ENCODE results near the gene FAM193A. TPM values are rescaled to one million over a fixed set of nuclear protein-coding genes. Genes with fewer than 3 reads are reported as not detected.

The FAM193A gene
- polyA plus RNA-seq, 1 of the 3 experiments (the other 2 are of a cell fraction): 9.2 TPM

GRCh38 chr4:2489841-2490552 is 46.5 kb upstream of the FAM193A start:
- Histone ChIP-seq H4K20me1 (ENCODE audit: insufficient read depth) (peaks cover 85% of the 10 kb centered on the region), H2AFZ (ENCODE audit: low read depth) (no peak overlapping the region), H3K4me3 (ENCODE audit: low read depth in 2 of 2, low read length in 1 of 2) (no peak overlapping the region), H3K4me2 (no peak overlapping the region), H3K9me2 (no peaks in the 10 kb centered on the region), H3K9me3 (no peaks in the 10 kb centered on the region), H3K4me1 (ENCODE audit: control insufficient read depth in 1 of 2, insufficient read depth in 2 of 2, low read depth in 1 of 2, low read length in 1 of 2) (peaks cover 0 to 1% of the 10 kb centered on the region in 2 experiments; a peak in 1 of 4 replicates), H3K9ac (no peak overlapping the region), H3K27me3 (ENCODE audit: insufficient read depth) (no peaks in the 10 kb centered on the region), H3F3A (replicated peaks; ENCODE audit: insufficient read depth) (peaks cover 10% of the 10 kb centered on the region), H3K79me2 (ENCODE audit: insufficient read depth) (peaks cover 100% of the 10 kb centered on the region), H3K36me3 (replicated peaks in 1 of 2; ENCODE audit: control insufficient read depth in 1 of 2, insufficient read depth in 2 of 2, low read length in 1 of 2) (peaks cover 27 to 31% of the 10 kb centered on the region in 2 experiments), H3K27ac (ENCODE audit: low read depth in 2 of 2, low read length in 1 of 2) (no peak overlapping the region; a peak in 1 of 4 replicates)
- TF ChIP-seq NFIC (IDR thresholded peaks at IDR 0.05; ENCODE audit: borderline replicate concordance): no peak
- TF ChIP-seq RAD21 (IDR thresholded peaks at IDR 0.05; ENCODE audit: low read length): no peak
- TF ChIP-seq ZBTB33 (IDR thresholded peaks at IDR 0.05; ENCODE audit: borderline replicate concordance, low read depth): no peak
- no peak for TF ChIP-seq USF1 (IDR thresholded peaks at IDR 0.05; ENCODE audit: borderline replicate concordance, low read depth)
- no peak for TF ChIP-seq SIN3A (IDR thresholded peaks at IDR 0.05; ENCODE audit: borderline replicate concordance, low read depth, low read length)
- TF ChIP-seq EZH2phosphoT487 (IDR thresholded peaks at IDR 0.05; ENCODE audit: borderline replicate concordance, low read depth): no peak
- TF ChIP-seq FOSL2 (IDR thresholded peaks at IDR 0.05; ENCODE audit: borderline replicate concordance, low read depth): no peak
- no peak for TF ChIP-seq MAX (IDR thresholded peaks at IDR 0.05; ENCODE audit: low read depth)
- no peak for TF ChIP-seq TCF12 (IDR thresholded peaks at IDR 0.05)
- TF ChIP-seq ELF1 (IDR thresholded peaks at IDR 0.05): no peak
- no peak for TF ChIP-seq FOXM1 (IDR thresholded peaks at IDR 0.05; ENCODE audit: low read depth)
- DNase-seq: no peak
- ChIA-PET CTCF (interaction anchor here (0.9 kb wide), 1 partner anchor 56 kb away, joined by 3 read pairs; no protein-coding TSS in a partner anchor), POLR2A (no interaction called here)
- WGBS (ENCODE audit: low lambda C conversion rate): 94% methylated on average over 9 of the region's 9 CpGs

GRCh38 chr4:2492970-2493369 is 43.5 kb upstream of the FAM193A start:
- Histone ChIP-seq H2AFZ (ENCODE audit: low read depth) (no peak overlapping the region), H3K4me2 (no peak overlapping the region), H3F3A (replicated peaks; ENCODE audit: insufficient read depth) (peaks cover 10% of the 10 kb centered on the region), H3K36me3 (replicated peaks in 1 of 2; ENCODE audit: control insufficient read depth in 1 of 2, insufficient read depth in 2 of 2, low read length in 1 of 2) (peaks cover 41 to 45% of the 10 kb centered on the region in 2 experiments), H3K27me3 (ENCODE audit: insufficient read depth) (no peaks in the 10 kb centered on the region), H4K20me1 (ENCODE audit: insufficient read depth) (peaks cover 71% of the 10 kb centered on the region), H3K4me1 (ENCODE audit: control insufficient read depth in 1 of 2, insufficient read depth in 2 of 2, low read depth in 1 of 2, low read length in 1 of 2) (no peaks in the 10 kb centered on the region; a peak in 1 of 4 replicates), H3K4me3 (ENCODE audit: low read depth in 2 of 2, low read length in 1 of 2) (no peak overlapping the region), H3K9me2 (no peaks in the 10 kb centered on the region), H3K9ac (no peak overlapping the region), H3K27ac (ENCODE audit: low read depth in 2 of 2, low read length in 1 of 2) (no peak overlapping the region), H3K79me2 (ENCODE audit: insufficient read depth) (peaks cover 99% of the 10 kb centered on the region), H3K9me3 (no peaks in the 10 kb centered on the region)
- WGBS (ENCODE audit: low lambda C conversion rate): 87% methylated on average over 1 of the region's 1 CpG
- ChIA-PET POLR2A (interaction anchor here (1.0 kb wide), 1 partner anchor 9 kb away, joined by 3 read pairs; no protein-coding TSS in a partner anchor), CTCF (interaction anchor here (1.8 kb wide), 1 partner anchor 273 kb away, joined by 6 read pairs; no protein-coding TSS in a partner anchor)
- TF ChIP-seq TEAD4 (IDR thresholded peaks at IDR 0.05; ENCODE audit: borderline replicate concordance, insufficient read depth) (no peak), TAF1 (IDR thresholded peaks at IDR 0.05; ENCODE audit: borderline replicate concordance, low read depth, low read length) (no peak), USF1 (IDR thresholded peaks at IDR 0.05; ENCODE audit: borderline replicate concordance, low read depth) (no peak), CTCF (IDR thresholded peaks at IDR 0.05) (no peak), POLR2AphosphoS5 (IDR thresholded peaks at IDR 0.05; ENCODE audit: low read depth, low read length) (no peak), MXI1 (IDR thresholded peaks at IDR 0.05; ENCODE audit: low read depth, low read length) (no peak), FOSL2 (IDR thresholded peaks at IDR 0.05; ENCODE audit: borderline replicate concordance, low read depth) (no peak), RCOR1 (IDR thresholded peaks at IDR 0.05; ENCODE audit: low read length) (no peak)
- DNase-seq: no peak

Measured in SK-N-SH (cell line).